GM11168 (cell line): ENCODE measurements around the gene MCTP2.
"Not testable (repeated sequence)": the region's sequence is repeated elsewhere in the genome, so short reads cannot be mapped to it uniquely, and the experiment has no call there.

Source experiments
- in situ Hi-C: fragments of 300-500 bp; cut with MboI; formaldehyde crosslinking; loops from one replicate; pipeline ENCODE4 v1.12.0; 2022; ENCODE audit warnings: low sequenced_read_pairs; ENCODE audit not compliant: unreplicated experiment

Gene MCTP2

DNA sequence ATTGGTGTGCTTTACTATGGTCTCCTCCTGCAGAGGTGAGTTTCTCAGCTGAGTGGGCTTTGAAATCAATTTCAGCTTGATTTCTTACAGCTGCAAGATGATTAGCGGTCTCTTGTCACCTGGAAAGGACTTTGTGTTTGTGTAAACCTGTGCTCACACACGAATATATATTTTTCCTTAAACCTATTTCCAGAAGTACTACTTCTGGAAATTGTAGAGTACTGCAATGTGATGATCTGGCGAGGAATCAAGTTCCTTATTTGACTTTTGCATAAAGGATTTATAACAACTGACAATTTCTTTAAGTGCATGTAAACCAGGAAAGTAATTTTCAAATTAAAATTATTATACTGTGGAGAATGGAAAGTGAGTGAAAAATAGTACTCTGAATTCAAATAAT, 2.1 kb downstream of the MCTP2 start:
- in situ Hi-C loops = loop anchor here (5.0 kb wide), 1 partner anchor 84 kb away; no protein-coding TSS in a partner anchor

- in situ Hi-C loops = loop anchor here (5.0 kb wide), 1 partner anchor 83 kb away; no protein-coding TSS in a partner anchor
Observed at GRCh38 chr15:94234300-94234699, 2.9 kb downstream of the MCTP2 start.

GRCh38 chr15:94235041-94235440, 3.7 kb downstream of the MCTP2 start:
- in situ Hi-C loops = loop anchor here (5.0 kb wide), 1 partner anchor 52 kb away; no protein-coding TSS in a partner anchor

DNA sequence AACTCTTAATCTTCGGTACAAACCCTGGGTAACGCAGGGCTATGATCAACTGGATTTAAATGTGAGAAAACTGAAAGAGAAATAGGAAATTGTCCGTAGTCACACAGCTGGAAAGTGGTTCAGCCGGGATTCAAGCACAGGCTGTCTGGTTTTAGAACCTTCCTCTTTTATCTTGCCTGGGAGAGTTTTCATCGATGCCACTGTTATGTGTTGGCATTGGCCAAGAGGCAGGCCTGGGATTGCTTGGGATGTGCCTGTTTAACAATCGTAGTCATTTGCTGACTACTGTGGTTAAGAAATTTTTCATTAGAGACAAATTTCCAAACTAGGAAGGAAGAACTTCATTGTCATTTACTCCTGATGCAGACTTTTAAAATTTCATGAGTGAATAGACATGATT, 4.3 kb downstream of the MCTP2 start:
- in situ Hi-C loops = loop anchor here (5.0 kb wide), 1 partner anchor 52 kb away; no protein-coding TSS in a partner anchor

DNA sequence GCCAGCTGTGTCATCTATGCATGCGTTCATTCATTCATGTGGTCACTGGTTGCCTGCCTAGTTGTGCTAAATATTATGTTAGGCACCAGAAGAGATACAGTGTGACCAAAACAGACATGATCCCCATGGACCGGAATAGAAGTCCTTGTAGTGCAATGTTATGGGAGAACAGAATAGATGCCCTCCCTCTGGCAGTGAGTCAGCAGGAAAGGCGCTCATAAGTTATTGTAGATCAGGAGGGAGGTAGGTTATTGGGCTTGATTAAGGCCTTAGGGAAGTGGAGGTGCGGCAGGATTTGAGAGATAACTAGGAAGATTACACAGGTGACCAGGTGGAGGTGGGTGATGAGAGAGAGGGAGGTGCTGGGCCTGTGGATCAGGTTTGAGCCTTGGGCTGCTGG, 5.2 kb downstream of the MCTP2 start:
- in situ Hi-C loops = loop anchor here (5.0 kb wide), 1 partner anchor 51 kb away; no protein-coding TSS in a partner anchor

- in situ Hi-C loops = loop anchor here (5.0 kb wide), 1 partner anchor 49 kb away; no protein-coding TSS in a partner anchor
Observed at GRCh38 chr15:94237903-94238302, 6.5 kb downstream of the MCTP2 start.

GRCh38 chr15:94238539-94239118, 7.3 kb downstream of the MCTP2 start:
- in situ Hi-C loops = loop anchor here (5.0 kb wide), 1 partner anchor 49 kb away; no protein-coding TSS in a partner anchor

GRCh38 chr15:94239474-94239873, 8.1 kb downstream of the MCTP2 start:
- in situ Hi-C loops = loop anchor here (5.0 kb wide), 1 partner anchor 48 kb away; no protein-coding TSS in a partner anchor

DNA sequence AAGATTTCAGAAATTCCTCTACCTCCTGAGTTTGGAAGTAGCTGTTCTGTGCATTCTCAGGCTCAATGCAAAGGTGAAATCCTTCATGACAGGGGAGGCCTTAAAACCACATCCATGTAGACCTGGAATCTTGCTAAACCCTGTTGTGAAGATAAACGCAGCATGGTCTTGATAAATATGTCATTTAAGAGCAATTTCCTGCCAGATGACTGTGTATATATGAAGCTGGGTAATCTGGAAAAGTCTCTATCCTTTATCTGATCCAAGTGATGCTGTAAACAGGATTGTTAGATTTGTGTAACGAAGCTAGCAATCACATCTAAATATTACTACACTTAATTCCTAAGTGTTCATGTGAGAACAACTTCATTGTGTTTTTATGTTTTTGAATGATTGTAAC, 9.1 kb downstream of the MCTP2 start:
- in situ Hi-C loops = no loop called here

- in situ Hi-C loops = no loop called here
Observed at GRCh38 chr15:94242257-94242656, 10.9 kb downstream of the MCTP2 start.

DNA sequence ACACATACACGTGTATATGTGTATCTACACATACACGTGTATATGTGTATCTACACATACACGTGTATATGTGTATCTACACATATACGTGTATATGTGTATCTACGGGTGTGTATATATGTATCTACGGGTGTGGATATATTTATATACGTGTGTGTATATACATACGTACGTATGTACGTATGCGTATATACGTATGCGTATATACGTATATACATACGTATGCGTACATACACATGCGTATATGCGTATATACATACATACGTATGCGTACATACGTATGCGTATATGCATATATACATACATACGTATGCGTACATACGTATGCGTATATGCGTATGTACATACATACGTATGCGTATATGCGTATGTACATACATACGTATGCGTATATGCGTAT, 11.6 kb downstream of the MCTP2 start:
- in situ Hi-C loops = not testable (repeated sequence)

- in situ Hi-C loops = no loop called here
Observed at GRCh38 chr15:94243418-94243817, 12.1 kb downstream of the MCTP2 start.

GRCh38 chr15:94246016-94246415, 14.7 kb downstream of the MCTP2 start:
- in situ Hi-C loops = no loop called here

DNA sequence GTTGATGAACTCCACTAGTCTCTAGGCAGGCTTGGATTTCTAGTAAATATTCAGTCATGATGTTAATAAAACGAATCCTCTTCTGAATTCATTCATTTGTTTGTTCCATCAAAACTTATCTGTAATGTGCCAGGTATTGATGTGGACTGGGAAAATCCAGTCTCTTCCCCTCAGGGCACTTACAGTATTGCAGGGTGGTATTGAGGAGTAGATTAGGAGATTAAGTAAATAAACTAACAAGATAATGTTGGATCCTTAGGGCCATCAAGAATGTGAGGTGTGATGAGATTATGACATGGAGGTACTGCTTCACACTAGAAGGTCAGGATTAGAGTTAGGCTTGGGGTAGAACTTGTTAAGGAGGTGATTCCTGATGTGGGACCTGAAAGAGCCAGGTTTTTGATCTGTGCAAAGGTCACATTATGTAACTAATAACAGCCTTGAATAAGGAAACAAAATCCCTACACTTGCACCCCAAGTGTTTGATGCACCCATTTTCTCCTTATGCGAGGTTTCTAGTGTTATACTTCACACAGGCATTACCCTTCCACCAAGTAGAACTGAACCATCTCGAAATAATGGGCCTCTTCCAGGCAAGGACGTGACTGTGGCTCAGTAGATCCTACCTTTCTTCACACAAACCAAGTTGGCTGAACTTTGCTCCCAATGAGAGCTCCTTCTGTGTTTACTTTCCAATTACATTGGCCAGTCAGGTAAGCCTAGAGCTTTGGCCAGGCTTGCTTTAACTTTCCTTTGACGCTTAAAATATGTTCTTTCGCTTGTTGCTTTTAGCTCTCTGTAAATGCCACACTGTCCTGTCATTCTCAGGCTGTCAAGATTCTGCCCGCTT, 16.7 kb downstream of the MCTP2 start:
- in situ Hi-C loops = no loop called here

- in situ Hi-C loops = no loop called here
Observed at GRCh38 chr15:94250801-94251200, 19.4 kb downstream of the MCTP2 start.

- in situ Hi-C loops = no loop called here
Observed at GRCh38 chr15:94252223-94252766, 20.9 kb downstream of the MCTP2 start.

GRCh38 chr15:94252906-94253491, 21.6 kb downstream of the MCTP2 start:
- in situ Hi-C loops = no loop called here

GRCh38 chr15:94253742-94254141, 22.4 kb downstream of the MCTP2 start:
- in situ Hi-C loops = no loop called here

DNA sequence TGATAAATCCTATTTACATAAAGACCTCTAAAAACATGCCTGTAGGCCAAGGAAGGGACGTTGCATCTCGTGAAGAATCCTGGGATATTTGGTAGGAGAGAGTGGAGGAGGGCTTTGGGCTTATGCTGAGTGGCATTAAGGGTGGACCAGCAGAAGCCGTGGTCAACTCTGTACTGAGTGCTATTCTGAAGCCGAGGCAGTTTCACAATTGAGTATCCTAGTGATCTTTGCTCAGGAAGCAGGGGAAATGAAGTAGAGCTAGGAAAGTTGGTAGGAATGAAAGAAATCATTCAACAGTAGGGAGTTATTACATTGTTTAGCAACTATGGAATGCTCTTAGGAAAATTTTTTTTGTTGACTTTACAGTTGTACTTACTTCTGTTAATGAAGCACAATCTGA, 24.2 kb downstream of the MCTP2 start:
- in situ Hi-C loops = no loop called here

GRCh38 chr15:94256511-94256910, 25.1 kb downstream of the MCTP2 start:
- in situ Hi-C loops = no loop called here

- in situ Hi-C loops = not testable (repeated sequence)
Observed at GRCh38 chr15:94257776-94258175, 26.4 kb downstream of the MCTP2 start.
